Ovary (tissue), 9 donors: ENCODE data around the gene TMEM107. TPM values are rescaled to one million over a fixed set of nuclear protein-coding genes. Genes with fewer than 3 reads are reported as not detected.

Experiments used
- DNase-seq, 5 donors: peaks; one replicate each; pipeline ENCODE4 v3.0.0-alpha.2; 2019 to 2020
- H3K27ac ChIP-seq, 2 donors: fragments of 200-600 bp; one replicate each; pipeline versions ENCODE4 v1.5.1 to v1.8.0; 2019 to 2022
- H3K27me3 ChIP-seq: fragments of 200-600 bp; one replicate; pipeline ENCODE4 v1.8.0; 2022
- H3K36me3 ChIP-seq: fragments of 200-600 bp; sonication (generic); one replicate; pipeline ENCODE4 v1.5.1; 2019
- H3K4me1 ChIP-seq: one replicate; pipeline ENCODE4 v1.8.1; 2013; ENCODE audit warnings: mild to moderate bottlenecking, moderate library complexity; ENCODE audit not compliant: insufficient read depth
- H3K4me3 ChIP-seq: fragments of 200-600 bp; sonication (generic); one replicate; pipeline ENCODE4 v1.5.1; 2017
- H3K9me3 ChIP-seq, 2 donors: fragments of 200-600 bp in 1 of 2; sonication (generic) in 1 of 2; one replicate each; pipeline versions ENCODE4 v1.5.1 to v1.8.1; 2013 to 2019; ENCODE audit warnings: mild to moderate bottlenecking in 1 of 2, moderate library complexity in 1 of 2
- CTCF ChIP-seq, 3 donors: fragments of 450-650 bp in 2 of 3; fragments of 200-600 bp in 1 of 3; IDR thresholded peaks; one replicate each; pipeline versions ENCODE4 v1.5.1 to v1.8.0; 2016 to 2022; ENCODE audit warnings: antibody characterized with exemption in 3 of 3, mild to moderate bottlenecking in 1 of 3
- EP300 ChIP-seq: sonication (generic); formaldehyde crosslinking; IDR thresholded peaks from one replicate; pipeline ENCODE4 v1.6.1; 2017; ENCODE audit warnings: antibody characterized with exemption
- POLR2A ChIP-seq: fragments of 450-650 bp; IDR thresholded peaks from one replicate; pipeline ENCODE4 v1.6.1; 2017; ENCODE audit warnings: antibody characterized with exemption, mild to moderate bottlenecking, moderate library complexity
- WGBS, 3 donors: extraction: QIAGEN DNeasy Blood & Tissue Kit in 1 of 3; methylation state at CpG; one replicate each; pipeline versions ENCODE4 v1.1.5 to v1.1.7; 2013 to 2017; 5-methylcytosine and 5-hydroxymethylcytosine counted together
- intact Hi-C, 4 donors: fragments of 100-400 bp; cut with DNase I; formaldehyde crosslinking; loops; one replicate each; pipeline versions ENCODE4 v1.11.0 to v1.15.1; 2022 to 2023
- polyA plus RNA-seq, 2 donors: library from polyadenylated mRNA; stranded (reverse); fragments of 200-250 nt in 1 of 2; fragments of 350-450 nt in 1 of 2; fragmentation: Illumina TruSeq in 1 of 2; extraction: RNeasy Lipid Tissue Mini Kit (QIAGEN cat#74804) in 1 of 2; gene quantifications; one replicate each; pipeline ENCODE4 v1.2.3, GENCODE V29; 2013 to 2014
- total RNA-seq, 7 donors: library from RNA; depleted of rRNA in 2 of 7; stranded (reverse); fragments of >200 nt in 2 of 7; fragmentation: NEBNext Ultra II Directional in 3 of 7; extraction: Animal tissue kit (Norgen Biotek cat#: 25700) in 3 of 7; gene quantifications; one replicate each; pipeline versions ENCODE4 v1.1.0 to v1.2.4, GENCODE V29; 2016 to 2023
- donor health status: DM: no; HTN: no; CAD: no; lungs with moderate emphysema.
- donor health status: DM: no; HTN: no; CAD: no.
- donor health status: Bipolar disorder and iron deficiency.
- donor health status: DM: yes; HTN: yes; CAD: no.
- donor health status: DM: no; HTN: no; CAD: no.
- donor health status: DM: yes; HTN: yes; CAD: no.

Gene TMEM107
- total and polyA plus RNA-seq, 9 donors: 7.5 to 57.6 (median 10.5) TPM

GRCh38 chr17:8212312-8213180 lies 36.4 kb upstream of the TMEM107 start:
- Histone ChIP-seq H3K9me3 (no peaks in the 10 kb centered on the region), H3K27ac (no peak overlapping the region), H3K36me3 (no peaks in the 10 kb centered on the region), H3K4me3 (no peak overlapping the region), H3K27me3 (no peaks in the 10 kb centered on the region), H3K4me1 (peaks cover 6% of the 10 kb centered on the region)
- TF ChIP-seq POLR2A: no peak
- TF ChIP-seq CTCF (IDR thresholded peaks at IDR 0.05): no peak
- TF ChIP-seq EP300: no peak
- intact Hi-C loops: no loop called here
- 71 to 77% (median 72%) methylated on average over 14 of the region's 14 CpGs for WGBS, 3 donors
- no peak for DNase-seq

GRCh38 chr17:8210761-8211458 lies 34.7 kb upstream of the TMEM107 start:
- intact Hi-C loops: no loop called here
- TF ChIP-seq CTCF (IDR thresholded peaks at IDR 0.05): no peak
- no peak for TF ChIP-seq POLR2A
- no peak for TF ChIP-seq EP300
- no peak overlapping the region for H3K27ac ChIP-seq
- H3K27me3 ChIP-seq: no peaks in the 10 kb centered on the region
- peaks cover 6% of the 10 kb centered on the region for H3K4me1 ChIP-seq
- H3K9me3 ChIP-seq: no peaks in the 10 kb centered on the region
- WGBS, 3 donors: 7 to 16% (median 15%) methylated on average over 22 of the region's 22 CpGs
- H3K4me3 ChIP-seq: peak overlapping the region; percentile 60
- H3K36me3 ChIP-seq: no peaks in the 10 kb centered on the region
- DNase-seq: no peak

GRCh38 chr17:8209907-8210760 lies 34.0 kb upstream of the TMEM107 start, which contains the start of gene AURKB:
Gene AURKB, minus strand, starts transcription at chr17:8210575. Its CDS starts 351 bp downstream, at chr17:8210224.
- WGBS, 3 donors: 1 to 3% (median 2%) methylated on average over 46 of the region's 46 CpGs
- no peak within 1 kb of the TSS for H3K27ac ChIP-seq
- intact Hi-C loops: no loop called here

More at GRCh38 chr17:8209907-8210760, 34.0 kb upstream of the TMEM107 start, which contains the start of gene AURKB:
- H3K9me3 ChIP-seq: no peaks in the 10 kb centered on the region
- H3K4me1 ChIP-seq: peaks cover 6% of the 10 kb centered on the region
- no peaks in the 10 kb centered on the region for H3K27me3 ChIP-seq
- no peaks in the 10 kb centered on the region for H3K36me3 ChIP-seq
- peak; percentile 91 to 97 (median 95) for DNase-seq
- TF ChIP-seq POLR2A (no peak), EP300 (no peak), CTCF (IDR thresholded peaks at IDR 0.05) (no peak)
- H3K4me3 ChIP-seq: peak within 1 kb of the TSS; percentile 60
